SU-DHL-6 (cell line): ENCODE results near the gene KCNK4.

ENCODE experiments used
- H2AFZ ChIP-seq: fragments of 200-600 bp; sonication (generic); 2 replicates; pipeline ENCODE4 v1.6.1; 2014; ENCODE audit warnings: low read depth, mild to moderate bottlenecking, moderate library complexity, mixed read lengths, antibody characterized with exemption, low read length; ENCODE audit not compliant: severe bottlenecking
- H3F3A ChIP-seq: fragments of 200-600 bp; shearing (Covaris generic); 2 replicates; pipeline ENCODE4 v1.6.0; 2016; ENCODE audit warnings: antibody characterized with exemption, mild to moderate bottlenecking; ENCODE audit not compliant: insufficient read depth
- H3K27ac ChIP-seq: fragments of 200-600 bp; sonication (generic); 2 replicates; pipeline ENCODE4 v1.5.1; 2016; ENCODE audit warnings: low read depth, mild to moderate bottlenecking, low read length, moderate library complexity, mixed read lengths
- H3K27me3 ChIP-seq: fragments of 200-600 bp; sonication (generic), shearing (Covaris generic); 2 replicates; pipeline ENCODE4 v1.6.0; 2014; ENCODE audit warnings: mild to moderate bottlenecking, low read length
- H3K36me3 ChIP-seq: fragments of 200-600 bp; sonication (generic); 2 replicates; pipeline ENCODE4 v1.6.1; 2014; ENCODE audit warnings: mild to moderate bottlenecking, low read length, mixed read lengths
- H3K4me2 ChIP-seq: fragments of 300-600, 200-600 bp; shearing (Covaris generic), sonication (generic); 2 replicates; pipeline ENCODE4 v1.6.0; 2014; ENCODE audit warnings: low read length, low read depth, mild to moderate bottlenecking; ENCODE audit not compliant: poor library complexity, severe bottlenecking
- H3K4me3 ChIP-seq: fragments of 200-600 bp; sonication (generic); 2 replicates; pipeline ENCODE4 v1.5.1; 2014; ENCODE audit warnings: antibody characterized with exemption, low read length, mild to moderate bottlenecking, mixed read lengths; ENCODE audit not compliant: insufficient read depth, poor library complexity, severe bottlenecking
- H3K79me2 ChIP-seq: fragments of 200-600 bp; sonication (generic); 2 replicates; pipeline ENCODE4 v1.6.1; 2014; ENCODE audit warnings: mild to moderate bottlenecking, low read length, moderate library complexity; ENCODE audit not compliant: insufficient read depth
- H3K9ac ChIP-seq: fragments of 200-600 bp; sonication (generic); 2 replicates; pipeline ENCODE4 v1.7.0; 2014; ENCODE audit warnings: mild to moderate bottlenecking, low read length
- H3K9me2 ChIP-seq: fragments of 200-600 bp; sonication (generic); replicated peaks from 2 replicates; pipeline ENCODE4 v1.6.1; 2014; ENCODE audit warnings: low read length; ENCODE audit not compliant: insufficient read depth
- H3K9me3 ChIP-seq: fragments of 200-600 bp; sonication (generic); 2 replicates; pipeline ENCODE4 v1.6.1; 2014; ENCODE audit warnings: low read length, mixed read lengths; ENCODE audit not compliant: insufficient read depth
- H4K20me1 ChIP-seq: fragments of 200-600 bp; sonication (generic); 2 replicates; pipeline ENCODE4 v1.6.1; 2014; ENCODE audit warnings: low read depth, mild to moderate bottlenecking, antibody characterized with exemption, low read length, moderate library complexity, mixed read lengths
- EZH2phosphoT487 ChIP-seq: fragments of 200-600 bp; sonication (generic), shearing (Covaris generic); conservative IDR thresholded peaks from 2 replicates; pipeline ENCODE4 v1.6.1; 2018; ENCODE audit warnings: mild to moderate bottlenecking, antibody characterized with exemption, low read length, moderate library complexity, mixed read lengths
- TF ChIP-seq, protein P1 (sequence below): fragments of 200-600 bp; sonication (generic); IDR thresholded peaks from one replicate; pipeline ENCODE4 v1.5.1; 2017; ENCODE audit warnings: antibody characterized with exemption, mild to moderate bottlenecking, low read length, moderate library complexity; ENCODE audit not compliant: insufficient read depth, poor library complexity, severe bottlenecking

The KCNK4 gene

DNA sequence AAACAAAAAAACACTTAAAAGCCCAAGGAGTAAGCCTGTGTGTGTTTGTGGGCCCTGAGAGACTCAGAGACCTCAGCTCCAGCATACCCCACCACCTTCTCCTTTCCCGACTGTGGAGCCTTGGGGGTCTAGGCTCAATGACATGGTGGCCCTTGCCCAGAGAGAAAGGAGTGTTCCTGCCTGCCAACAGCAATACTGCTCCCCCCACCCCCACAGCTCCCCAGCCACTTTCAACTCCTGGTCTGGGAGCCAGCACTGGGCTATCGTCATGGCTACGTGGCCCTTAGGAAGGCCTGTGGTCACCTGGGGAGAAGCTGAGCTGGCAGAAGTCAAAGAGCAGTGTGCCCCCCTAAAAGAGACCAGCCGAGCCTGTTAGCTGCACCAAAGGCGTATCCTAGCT is 47.0 kb upstream of the KCNK4 start:
- TF ChIP-seq EZH2phosphoT487, result no peak
- TF ChIP-seq, protein P1, sequence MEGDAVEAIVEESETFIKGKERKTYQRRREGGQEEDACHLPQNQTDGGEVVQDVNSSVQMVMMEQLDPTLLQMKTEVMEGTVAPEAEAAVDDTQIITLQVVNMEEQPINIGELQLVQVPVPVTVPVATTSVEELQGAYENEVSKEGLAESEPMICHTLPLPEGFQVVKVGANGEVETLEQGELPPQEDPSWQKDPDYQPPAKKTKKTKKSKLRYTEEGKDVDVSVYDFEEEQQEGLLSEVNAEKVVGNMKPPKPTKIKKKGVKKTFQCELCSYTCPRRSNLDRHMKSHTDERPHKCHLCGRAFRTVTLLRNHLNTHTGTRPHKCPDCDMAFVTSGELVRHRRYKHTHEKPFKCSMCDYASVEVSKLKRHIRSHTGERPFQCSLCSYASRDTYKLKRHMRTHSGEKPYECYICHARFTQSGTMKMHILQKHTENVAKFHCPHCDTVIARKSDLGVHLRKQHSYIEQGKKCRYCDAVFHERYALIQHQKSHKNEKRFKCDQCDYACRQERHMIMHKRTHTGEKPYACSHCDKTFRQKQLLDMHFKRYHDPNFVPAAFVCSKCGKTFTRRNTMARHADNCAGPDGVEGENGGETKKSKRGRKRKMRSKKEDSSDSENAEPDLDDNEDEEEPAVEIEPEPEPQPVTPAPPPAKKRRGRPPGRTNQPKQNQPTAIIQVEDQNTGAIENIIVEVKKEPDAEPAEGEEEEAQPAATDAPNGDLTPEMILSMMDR, result no peak
- H3K9me3 ChIP-seq, result no peaks in the 10 kb centered on the region
- no peaks in the 10 kb centered on the region for H3K9me2 ChIP-seq
- H3K9ac ChIP-seq, result no peak overlapping the region
- H3K79me2 ChIP-seq, result peaks cover 22% of the 10 kb centered on the region
- no peaks in the 10 kb centered on the region for H4K20me1 ChIP-seq
- no peak overlapping the region for H3K27ac ChIP-seq
- peaks cover 54% of the 10 kb centered on the region for H3F3A ChIP-seq
- no peaks in the 10 kb centered on the region for H3K36me3 ChIP-seq
- H3K4me3 ChIP-seq, result no peak overlapping the region
- H2AFZ ChIP-seq, result no peak overlapping the region
- H3K4me2 ChIP-seq, result no peak overlapping the region
- H3K27me3 ChIP-seq, result no peaks in the 10 kb centered on the region

DNA sequence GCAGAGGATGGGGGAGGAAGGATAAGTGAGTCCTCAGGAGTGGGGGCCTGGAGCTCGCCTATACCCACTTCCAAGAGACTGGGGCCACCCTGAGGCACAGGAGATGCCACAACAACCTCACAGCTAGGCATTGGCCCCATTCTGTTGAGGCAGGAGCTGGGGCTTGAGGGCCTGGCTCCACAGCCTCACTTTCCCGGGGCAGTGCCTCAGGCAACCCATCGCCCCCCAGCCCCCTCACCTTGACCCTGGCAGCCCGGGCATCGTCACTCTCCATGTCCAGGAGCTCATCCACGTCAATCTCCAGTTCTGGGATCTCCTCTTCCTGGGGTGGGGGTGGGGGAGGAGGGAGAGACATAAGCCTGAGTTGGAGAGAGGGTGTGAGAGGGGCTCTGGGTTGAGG is 46.1 kb upstream of the KCNK4 start:
- H3K9me3 ChIP-seq, result no peaks in the 10 kb centered on the region
- no peak overlapping the region for H2AFZ ChIP-seq
- TF ChIP-seq, protein P1, result no peak
- TF ChIP-seq EZH2phosphoT487, result no peak
- no peaks in the 10 kb centered on the region for H3K36me3 ChIP-seq
- peaks cover 22% of the 10 kb centered on the region for H3K79me2 ChIP-seq
- no peaks in the 10 kb centered on the region for H3K9me2 ChIP-seq
- no peaks in the 10 kb centered on the region for H4K20me1 ChIP-seq
- peaks cover 48% of the 10 kb centered on the region for H3F3A ChIP-seq
- no peaks in the 10 kb centered on the region for H3K27me3 ChIP-seq
- peak overlapping the region; percentile 90 for H3K27ac ChIP-seq
- H3K9ac ChIP-seq, result peak overlapping the region; percentile 89
- peak overlapping the region; percentile 82 for H3K4me2 ChIP-seq
- H3K4me3 ChIP-seq, result peak overlapping the region; percentile 97

DNA sequence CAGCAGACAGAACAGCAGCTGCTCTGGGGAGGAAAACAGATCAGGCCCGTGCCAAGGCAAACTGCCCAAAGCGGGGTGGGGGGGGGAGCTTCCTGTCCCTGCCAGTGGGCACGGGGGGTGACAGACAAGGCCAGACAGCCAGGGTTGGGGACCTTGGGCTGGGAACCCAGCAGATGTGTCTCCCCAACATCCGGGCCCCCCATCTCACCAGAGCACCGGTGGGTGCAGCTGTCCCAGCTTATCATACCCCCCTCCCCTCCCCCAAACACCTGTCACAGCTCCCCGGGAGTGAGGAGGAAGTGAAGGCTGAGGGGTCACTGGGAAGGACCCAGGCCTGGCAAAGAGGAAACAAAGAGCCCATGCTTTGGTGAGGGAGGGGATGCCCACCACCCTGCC is 45.7 kb upstream of the KCNK4 start:
- peak overlapping the region; percentile 97 for H3K4me3 ChIP-seq
- H2AFZ ChIP-seq, result no peak overlapping the region
- no peaks in the 10 kb centered on the region for H4K20me1 ChIP-seq
- H3K9me3 ChIP-seq, result no peaks in the 10 kb centered on the region
- no peaks in the 10 kb centered on the region for H3K36me3 ChIP-seq
- no peaks in the 10 kb centered on the region for H3K9me2 ChIP-seq
- TF ChIP-seq, protein P1, result no peak
- TF ChIP-seq EZH2phosphoT487, result no peak
- no peaks in the 10 kb centered on the region for H3K27me3 ChIP-seq
- peak overlapping the region; percentile 89 for H3K9ac ChIP-seq
- peak overlapping the region; percentile 90 for H3K27ac ChIP-seq
- H3F3A ChIP-seq, result peaks cover 44% of the 10 kb centered on the region
- peak overlapping the region; percentile 82 for H3K4me2 ChIP-seq
- H3K79me2 ChIP-seq, result peaks cover 22% of the 10 kb centered on the region
